ENCODE measurements around the gene MGAT1. TPM values are rescaled to one million over a fixed set of nuclear protein-coding genes. Genes with fewer than 3 reads are reported as not detected.

The MGAT1 gene
- total RNA-seq, 1 experiment from 2014 or later, result 86.4 TPM

DNA sequence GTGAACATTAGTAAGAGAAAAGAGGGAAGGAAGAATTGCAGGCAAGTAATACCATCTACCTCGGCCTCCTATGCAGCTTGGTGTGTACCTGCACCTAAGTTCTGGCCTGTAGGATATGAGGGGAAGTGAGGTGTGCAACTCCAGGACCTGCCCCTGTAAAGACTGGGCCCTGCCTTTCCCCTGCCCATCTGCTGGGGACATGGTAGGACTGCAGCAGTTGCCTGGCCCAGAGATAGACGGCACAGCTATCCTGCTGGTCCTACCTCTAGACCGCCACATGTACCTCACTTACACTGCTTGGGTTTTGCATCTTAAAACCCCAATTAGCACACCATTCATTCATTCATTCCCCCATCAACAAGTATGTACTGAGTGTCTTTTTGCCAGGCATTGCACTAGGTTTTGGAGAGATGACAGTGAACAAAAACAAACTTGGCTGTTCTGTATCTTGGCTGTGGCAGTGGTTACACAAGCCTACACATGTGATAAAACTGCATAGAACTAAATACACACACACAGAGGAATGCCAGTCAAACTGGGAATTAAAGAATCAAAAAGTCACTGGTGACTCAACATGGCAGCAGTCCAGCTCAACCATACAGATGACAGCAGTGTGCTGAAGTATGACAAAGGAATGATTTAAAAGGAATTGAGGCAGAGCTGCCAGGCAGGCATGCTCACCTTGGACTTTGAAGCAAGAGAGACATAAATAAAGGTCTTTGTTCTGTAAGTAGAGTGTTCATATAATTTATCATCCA, 23.3 kb upstream of the MGAT1 start:
- Mint-ChIP-seq H3K9me3 (ENCODE audit: low read depth, unreplicated experiment) (peaks cover 3% of the 10 kb centered on the region), H3K27ac (ENCODE audit: unreplicated experiment) (peak overlapping the region; percentile 30), H3K4me1 (ENCODE audit: low read depth, unreplicated experiment) (peaks cover 40% of the 10 kb centered on the region), H3K4me3 (ENCODE audit: low read depth, unreplicated experiment) (peak overlapping the region; percentile 0), H3K36me3 (ENCODE audit: insufficient read depth, unreplicated experiment) (peaks cover 18% of the 10 kb centered on the region), H3K27me3 (ENCODE audit: unreplicated experiment) (no peaks in the 10 kb centered on the region)
- intact Hi-C loops (cut with micrococcal nuclease; ENCODE audit: unreplicated experiment), result loop anchor here (2.0 kb wide), 3 partner anchors 17 to 41 kb away; partner anchors contain the start of gene ZFP62
- CTCF ChIA-PET, result interaction anchor here (0.6 to 1.7 kb wide), 6 partner anchors 9 to 428 kb away, joined by 3 to 7 read pairs (median 4); partner anchors contain the start of gene ZFP62
- DNase-seq, result peak; percentile 85
- TF ChIP-seq, protein P1, sequence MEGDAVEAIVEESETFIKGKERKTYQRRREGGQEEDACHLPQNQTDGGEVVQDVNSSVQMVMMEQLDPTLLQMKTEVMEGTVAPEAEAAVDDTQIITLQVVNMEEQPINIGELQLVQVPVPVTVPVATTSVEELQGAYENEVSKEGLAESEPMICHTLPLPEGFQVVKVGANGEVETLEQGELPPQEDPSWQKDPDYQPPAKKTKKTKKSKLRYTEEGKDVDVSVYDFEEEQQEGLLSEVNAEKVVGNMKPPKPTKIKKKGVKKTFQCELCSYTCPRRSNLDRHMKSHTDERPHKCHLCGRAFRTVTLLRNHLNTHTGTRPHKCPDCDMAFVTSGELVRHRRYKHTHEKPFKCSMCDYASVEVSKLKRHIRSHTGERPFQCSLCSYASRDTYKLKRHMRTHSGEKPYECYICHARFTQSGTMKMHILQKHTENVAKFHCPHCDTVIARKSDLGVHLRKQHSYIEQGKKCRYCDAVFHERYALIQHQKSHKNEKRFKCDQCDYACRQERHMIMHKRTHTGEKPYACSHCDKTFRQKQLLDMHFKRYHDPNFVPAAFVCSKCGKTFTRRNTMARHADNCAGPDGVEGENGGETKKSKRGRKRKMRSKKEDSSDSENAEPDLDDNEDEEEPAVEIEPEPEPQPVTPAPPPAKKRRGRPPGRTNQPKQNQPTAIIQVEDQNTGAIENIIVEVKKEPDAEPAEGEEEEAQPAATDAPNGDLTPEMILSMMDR (IDR thresholded peaks at IDR 0.05; ENCODE audit: unreplicated experiment), result no peak
- no TSS peak for BruUV-seq (replicated peaks)

DNA sequence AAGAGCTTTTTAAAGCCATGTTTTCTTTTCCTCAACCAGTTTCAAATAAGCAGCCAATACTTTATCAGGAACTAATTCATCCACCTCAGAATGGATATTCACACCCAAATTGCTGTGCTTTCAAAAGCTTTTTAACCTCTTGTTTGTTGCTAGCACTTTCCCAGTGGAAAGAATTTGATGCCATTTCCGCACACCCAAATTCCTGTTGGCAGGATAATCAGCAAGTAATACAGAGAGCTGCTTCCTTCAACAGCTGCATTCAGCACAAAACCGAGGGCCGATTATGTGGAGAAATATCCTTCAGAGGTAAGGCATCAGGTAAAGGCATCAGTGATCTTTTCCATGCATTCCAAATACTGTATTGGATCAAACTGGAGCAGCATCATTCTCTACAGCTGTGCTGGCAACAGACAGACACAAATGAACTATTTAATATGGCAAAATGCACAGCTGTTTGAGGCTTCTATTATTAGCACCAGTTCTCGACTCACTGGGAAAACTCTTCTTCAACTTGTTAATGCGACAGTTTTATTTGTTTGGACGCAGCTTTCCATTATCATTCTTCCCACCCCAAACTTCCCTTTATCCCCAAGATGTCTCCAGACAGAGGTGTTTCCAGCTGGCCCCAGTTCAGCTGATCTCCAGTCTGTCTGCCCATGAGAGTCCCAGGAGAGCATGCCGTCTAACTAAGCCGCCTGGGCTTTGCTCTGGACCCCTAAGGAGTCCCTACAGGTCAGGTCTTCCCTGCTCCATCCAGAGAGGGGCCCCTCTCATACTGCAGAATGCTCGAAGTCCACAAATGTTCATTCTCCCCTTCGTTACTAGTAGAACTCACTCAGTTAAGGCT, 22.2 kb upstream of the MGAT1 start:
- Mint-ChIP-seq H3K27ac (ENCODE audit: unreplicated experiment) (peak overlapping the region; percentile 30), H3K36me3 (ENCODE audit: insufficient read depth, unreplicated experiment) (peaks cover 7% of the 10 kb centered on the region), H3K4me1 (ENCODE audit: low read depth, unreplicated experiment) (peaks cover 34% of the 10 kb centered on the region), H3K4me3 (ENCODE audit: low read depth, unreplicated experiment) (no peak overlapping the region), H3K9me3 (ENCODE audit: low read depth, unreplicated experiment) (peaks cover 3% of the 10 kb centered on the region), H3K27me3 (ENCODE audit: unreplicated experiment) (no peaks in the 10 kb centered on the region)
- no peak for DNase-seq
- BruUV-seq (replicated peaks), result no TSS peak
- intact Hi-C loops (cut with micrococcal nuclease; ENCODE audit: unreplicated experiment), result no loop called here
- CTCF ChIA-PET, result interaction anchor here (0.6 to 1.7 kb wide), 3 partner anchors 8 to 36 kb away, joined by 3 to 7 read pairs (median 5); partner anchors contain the start of gene ZFP62
- TF ChIP-seq, protein P1 (IDR thresholded peaks at IDR 0.05; ENCODE audit: unreplicated experiment), result no peak

DNA sequence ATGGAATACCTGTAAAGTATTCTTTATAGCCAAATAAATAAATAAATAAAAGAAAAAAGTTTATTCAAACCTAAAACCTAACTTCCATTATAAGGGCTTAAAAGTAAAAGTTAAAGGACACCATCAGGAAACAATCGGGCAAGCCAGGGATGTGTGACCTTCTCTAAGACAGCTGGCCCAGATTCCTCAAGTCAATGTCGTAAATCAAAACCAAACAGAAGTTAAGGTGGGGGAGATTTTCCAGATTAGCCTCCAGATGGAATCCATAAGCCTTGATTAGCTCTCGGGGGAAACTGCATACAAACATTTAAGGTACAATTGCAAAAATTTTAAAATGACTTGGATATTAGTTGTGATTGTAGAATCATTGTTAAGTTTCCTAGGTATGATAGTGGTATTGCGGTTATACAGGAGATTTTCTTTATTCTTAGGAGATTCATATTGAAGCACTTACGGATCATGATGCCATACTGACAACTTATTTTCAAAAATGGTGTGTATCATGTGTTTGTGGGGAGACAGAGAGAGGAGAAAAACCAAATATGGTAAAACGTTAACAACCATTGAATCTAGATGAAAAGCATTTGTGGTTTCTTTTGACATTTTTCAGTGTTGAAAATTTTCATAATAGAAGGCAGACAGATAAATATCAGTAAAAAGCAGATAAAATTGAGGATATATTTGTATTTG, 21.5 kb upstream of the MGAT1 start:
- H3K4me1 Mint-ChIP-seq (ENCODE audit: low read depth, unreplicated experiment), result peaks cover 27% of the 10 kb centered on the region
- H3K9me3 Mint-ChIP-seq (ENCODE audit: low read depth, unreplicated experiment), result no peaks in the 10 kb centered on the region
- no TSS peak for BruUV-seq (replicated peaks)
- no peaks in the 10 kb centered on the region for H3K27me3 Mint-ChIP-seq (ENCODE audit: unreplicated experiment)
- TF ChIP-seq, protein P1 (IDR thresholded peaks at IDR 0.05; ENCODE audit: unreplicated experiment), result no peak
- H3K36me3 Mint-ChIP-seq (ENCODE audit: insufficient read depth, unreplicated experiment), result no peaks in the 10 kb centered on the region
- intact Hi-C loops (cut with micrococcal nuclease; ENCODE audit: unreplicated experiment), result no loop called here
- H3K4me3 Mint-ChIP-seq (ENCODE audit: low read depth, unreplicated experiment), result no peak overlapping the region
- no peak for DNase-seq
- no peak overlapping the region for H3K27ac Mint-ChIP-seq (ENCODE audit: unreplicated experiment)
- CTCF ChIA-PET, result no interaction called here

DNA sequence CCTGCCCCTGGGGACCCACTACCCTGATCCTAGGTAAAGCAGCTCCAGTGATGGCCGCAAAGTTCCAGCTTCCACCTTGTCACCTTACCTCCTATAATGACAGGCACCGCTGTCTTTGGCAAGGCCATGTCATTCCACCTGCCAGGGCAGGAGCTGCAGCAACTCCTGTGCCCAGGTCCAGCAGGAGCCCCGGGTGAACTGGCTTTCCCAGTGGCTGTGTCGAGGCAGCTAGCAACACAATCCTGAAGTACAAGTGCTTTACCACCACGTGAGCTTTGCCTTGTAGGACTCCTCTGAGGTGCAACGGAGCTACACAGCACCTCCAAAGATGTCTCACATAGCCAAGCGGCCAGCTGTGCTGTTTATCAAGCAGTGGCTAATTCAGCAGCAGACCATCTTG, 20.7 kb upstream of the MGAT1 start:
- H3K4me3 Mint-ChIP-seq (ENCODE audit: low read depth, unreplicated experiment), result no peak overlapping the region
- no TSS peak for BruUV-seq (replicated peaks)
- CTCF ChIA-PET, result no interaction called here

More for the DNA sequence above, 20.7 kb upstream of the MGAT1 start:
- Mint-ChIP-seq H3K27ac (ENCODE audit: unreplicated experiment) (no peak overlapping the region), H3K9me3 (ENCODE audit: low read depth, unreplicated experiment) (no peaks in the 10 kb centered on the region), H3K27me3 (ENCODE audit: unreplicated experiment) (no peaks in the 10 kb centered on the region), H3K36me3 (ENCODE audit: insufficient read depth, unreplicated experiment) (no peaks in the 10 kb centered on the region), H3K4me1 (ENCODE audit: low read depth, unreplicated experiment) (peaks cover 23% of the 10 kb centered on the region)
- no peak for DNase-seq
- TF ChIP-seq, protein P1 (IDR thresholded peaks at IDR 0.05; ENCODE audit: unreplicated experiment), result no peak
- intact Hi-C loops (cut with micrococcal nuclease; ENCODE audit: unreplicated experiment), result no loop called here
